Choroid plexus epithelial cell (primary cell): ENCODE data around the gene CLCF1.

Source experiments
- DNase-seq: peaks from one replicate; pipeline ENCODE4 v3.0.0-alpha.2; 2010; ENCODE audit warnings: low read depth
- H3K4me3 ChIP-seq: 2 replicates; pipeline ENCODE4 v1.5.1; 2011; ENCODE audit warnings: low read depth, mild to moderate bottlenecking, control low read depth, low read length, moderate library complexity
- CTCF ChIP-seq: conservative IDR thresholded peaks from 2 replicates; pipeline ENCODE4 v1.5.1; 2011; ENCODE audit warnings: low read depth, mild to moderate bottlenecking, control low read depth, inconsistent platforms, low read length, moderate library complexity

The CLCF1 gene

DNA sequence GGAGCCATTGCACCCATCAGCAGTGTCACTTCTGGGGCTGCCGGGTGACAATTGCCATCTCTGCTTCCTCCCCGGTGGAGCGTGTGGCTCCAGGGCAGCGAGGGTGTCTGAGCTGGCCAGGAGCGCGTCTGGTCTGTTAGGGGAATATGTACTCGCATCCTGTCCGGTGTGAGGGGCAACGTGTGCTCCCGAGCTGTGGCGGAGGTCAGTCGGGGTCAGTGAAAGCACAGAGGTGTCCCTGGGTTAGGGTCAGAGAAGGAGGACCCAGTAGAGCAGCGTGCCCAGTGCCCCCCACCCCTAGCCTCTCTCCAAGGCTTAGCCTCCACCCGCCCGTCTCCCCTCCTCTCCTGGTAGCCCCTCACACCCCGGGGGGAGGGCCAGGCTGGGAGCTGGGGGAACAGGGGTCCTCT lies 1.5 kb downstream of the CLCF1 start:
- TF ChIP-seq CTCF = no peak
- no peak for DNase-seq
- H3K4me3 ChIP-seq = peak overlapping the region; percentile 67

DNA sequence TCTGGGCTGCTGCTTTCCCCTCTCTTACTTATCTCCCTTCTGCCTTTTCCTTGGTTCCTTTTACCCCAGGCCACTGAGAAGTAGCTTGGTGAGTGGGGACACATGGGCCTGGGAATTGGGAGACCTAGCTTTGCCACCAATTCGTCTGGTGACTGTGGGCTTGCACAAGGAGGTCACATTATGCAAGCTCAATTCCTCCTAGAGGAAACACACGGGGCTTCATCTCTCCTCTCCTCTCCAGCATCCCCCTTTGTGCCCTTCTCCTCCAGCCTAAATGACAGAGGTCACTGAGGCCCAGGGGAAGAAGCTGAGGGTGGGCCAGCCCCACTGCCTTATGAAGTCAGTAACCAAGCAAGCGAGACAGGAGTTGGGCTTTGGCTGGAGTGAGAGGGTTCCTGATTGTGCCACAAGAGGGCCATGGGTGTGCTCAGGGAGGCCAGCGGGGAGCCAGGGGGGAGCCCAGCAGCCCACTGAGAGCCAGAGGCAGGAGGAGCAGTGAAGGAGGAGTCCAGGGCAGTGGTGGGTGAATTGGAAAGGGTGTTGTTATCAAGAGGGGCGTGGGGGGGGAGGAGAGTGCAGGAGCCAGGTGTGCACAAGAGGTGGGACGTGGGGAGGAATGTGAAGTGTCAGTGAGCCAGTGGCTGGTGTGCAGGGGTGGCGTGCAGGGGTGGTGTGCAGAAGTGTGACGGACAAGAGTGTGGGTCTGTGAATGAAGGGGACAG lies 2.0 kb downstream of the CLCF1 start:
- H3K4me3 ChIP-seq = peak overlapping the region; percentile 67
- peak; percentile 65 for TF ChIP-seq CTCF
- DNase-seq = peak; percentile 62

GRCh38 chr11:67370351-67371076 lies 2.9 kb downstream of the CLCF1 start:
- no peak for DNase-seq
- TF ChIP-seq CTCF = no peak
- H3K4me3 ChIP-seq = peak overlapping the region; percentile 14

DNA sequence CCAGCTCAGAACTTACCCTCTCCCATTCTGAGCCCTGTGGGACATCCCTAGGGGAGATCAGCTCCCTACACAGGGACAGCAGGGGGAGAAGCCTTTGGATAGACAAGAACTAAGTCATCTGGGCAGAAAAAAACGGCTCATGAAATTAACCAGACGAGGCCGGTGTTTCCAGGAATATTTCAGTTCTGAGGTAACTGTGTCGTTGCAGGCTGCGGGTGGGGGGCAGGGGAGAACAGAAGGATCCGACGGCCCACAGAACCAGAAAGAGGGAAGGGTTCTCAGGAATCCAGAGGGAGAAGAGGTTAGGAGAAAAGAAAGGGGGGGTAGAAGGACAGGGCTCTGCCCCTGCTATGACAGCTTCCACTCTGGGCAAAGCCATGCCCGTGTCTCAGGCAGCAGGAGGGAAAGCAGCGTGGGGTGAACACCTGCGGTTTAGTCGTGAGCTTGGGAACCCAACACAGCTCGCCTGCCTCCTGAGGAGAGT lies 3.6 kb downstream of the CLCF1 start:
- DNase-seq = peak; percentile 65
- TF ChIP-seq CTCF = peak; percentile 1
- peak overlapping the region; percentile 1 for H3K4me3 ChIP-seq

GRCh38 chr11:67369275-67369674 lies 4.1 kb downstream of the CLCF1 start:
- DNase-seq = no peak
- H3K4me3 ChIP-seq = no peak overlapping the region
- no peak for TF ChIP-seq CTCF

- no peak for TF ChIP-seq CTCF
- no peak overlapping the region for H3K4me3 ChIP-seq
- no peak for DNase-seq
Measured at GRCh38 chr11:67368621-67369020, 4.8 kb downstream of the CLCF1 start.
